HepG2 (cell line): ENCODE data around the gene FOXD3. TPM values are rescaled to one million over a fixed set of nuclear protein-coding genes. Genes with fewer than 3 reads are reported as not detected.

Source experiments
- ATAC-seq: fragments of 200-7000 bp; cut with Tn5 transposase; 3 replicates; pipeline ENCODE4 v1.9.1; 2020; ENCODE audit warnings: mild to moderate bottlenecking, moderate library complexity
- Bru-seq: library from RNA; stranded (reverse); fragments of 400-500 nt; gene quantifications from one replicate; lab custom pipeline; 2021; lab: Mats Ljungman, UMichigan
- BruChase-seq, 2 experiments: library from RNA; stranded (reverse); fragments of 400-500 nt; gene quantifications; one replicate each; lab custom pipeline; 2021; lab: Mats Ljungman, UMichigan
- BruUV-seq: library from RNA; stranded (reverse); fragments of 400-500 nt; replicated peaks from 2 replicates; lab custom pipeline; 2021; lab: Mats Ljungman, UMichigan
- CTCF ChIA-PET: fragments of 300-600 bp; formaldehyde crosslinking; extraction: SDS; loops from one replicate; lab custom pipeline; 2021; ENCODE audit warnings: low total read pairs, inconsistent platforms, low intra/inter-chr PET ratio; lab: Yijun Ruan, JAX
- POLR2A ChIA-PET: fragments of 350-600 bp; sonication (Branson Sonifier 250); formaldehyde crosslinking; loops from one replicate; lab custom pipeline; 2020; ENCODE audit warnings: antibody characterized with exemption, inconsistent platforms; lab: Yijun Ruan, JAX
- DNase-seq: peaks from one replicate; pipeline ENCODE4 v3.0.0-alpha.2; 2015; ENCODE audit warnings: low spot score
- FAIRE-seq: peaks from 3 replicates; lab custom pipeline; 2011; peaks lifted over from hg19 to GRCh38; lab: Jason Lieb, UNC
- H2AFZ ChIP-seq: one replicate; pipeline ENCODE4 v1.6.1; 2011; ENCODE audit warnings: low read length, inconsistent platforms
- H3K27ac ChIP-seq: fragments of 300-600 bp; 3 replicates; pipeline ENCODE4 v1.8.0; 2011; ENCODE audit warnings: mixed run types, mild to moderate bottlenecking, mixed read lengths, low read length, inconsistent platforms; ENCODE audit not compliant: insufficient read depth; ENCODE audit errors: extremely low read length
- H3K27me3 ChIP-seq, 2 experiments: fragments of 200-600 bp in 1 of 2; 2 replicates in 1 of 2; 3 replicates in 1 of 2; pipeline versions ENCODE4 v1.6.0 to v1.8.0; 2011; ENCODE audit warnings: low read length in 2 of 2, mild to moderate bottlenecking in 2 of 2, moderate library complexity in 2 of 2, inconsistent platforms in 1 of 2; ENCODE audit not compliant: insufficient read depth in 2 of 2, control insufficient read depth in 1 of 2
- H3K36me3 ChIP-seq, 2 experiments: fragments of 200-600 bp in 1 of 2; replicated peaks in 1 of 2; 2 replicates in 1 of 2; 3 replicates in 1 of 2; pipeline versions ENCODE4 v1.5.1 to v1.8.0; 2011; ENCODE audit warnings: low read length in 2 of 2, inconsistent platforms in 1 of 2; ENCODE audit not compliant: insufficient read depth in 2 of 2, control insufficient read depth in 1 of 2
- H3K4me1 ChIP-seq: 2 replicates; pipeline ENCODE4 v1.5.1; 2012; ENCODE audit warnings: low read length, inconsistent platforms; ENCODE audit not compliant: insufficient read depth
- H3K4me2 ChIP-seq: 2 replicates; pipeline ENCODE4 v1.6.0; 2011; ENCODE audit warnings: low read depth, low read length, inconsistent platforms
- H3K4me3 ChIP-seq, 3 experiments: fragments of 200-600 bp in 1 of 3; sonication (generic), shearing (Covaris generic) in 1 of 3; replicated peaks in 1 of 3; 2 replicates each; pipeline ENCODE4 v1.5.1; 2011 to 2016; ENCODE audit warnings: low read length in 3 of 3, inconsistent platforms in 2 of 3, low read depth in 2 of 3, mild to moderate bottlenecking in 2 of 3, control low read depth in 1 of 3, mixed read lengths in 1 of 3; ENCODE audit not compliant: insufficient read depth in 1 of 3
- H3K79me2 ChIP-seq: one replicate; pipeline ENCODE4 v1.6.1; 2011; ENCODE audit warnings: low read length, inconsistent platforms; ENCODE audit not compliant: insufficient read depth
- H3K9ac ChIP-seq: 2 replicates; pipeline ENCODE4 v1.6.0; 2011; ENCODE audit warnings: mild to moderate bottlenecking, low read depth, low read length, inconsistent platforms; ENCODE audit not compliant: insufficient read depth
- H3K9me3 ChIP-seq: 2 replicates; pipeline ENCODE4 v1.5.1; 2012; ENCODE audit warnings: mild to moderate bottlenecking, low read length
- H4K20me1 ChIP-seq: 2 replicates; pipeline ENCODE4 v1.6.0; 2011; ENCODE audit warnings: inconsistent platforms, mild to moderate bottlenecking, low read length, moderate library complexity; ENCODE audit not compliant: insufficient read depth
- HNRNPK ChIP-seq: fragments of 200-400 bp; formaldehyde crosslinking; IDR thresholded peaks from 2 replicates; pipeline ENCODE4 v1.6.1; 2018; ENCODE audit warnings: low read length, low read depth, moderate library complexity, mild to moderate bottlenecking; ENCODE audit not compliant: poor library complexity, severe bottlenecking
- HNRNPLL ChIP-seq: fragments of 200-400 bp; formaldehyde crosslinking; IDR thresholded peaks from 2 replicates; pipeline ENCODE4 v1.6.1; 2017; ENCODE audit warnings: mild to moderate bottlenecking, low read depth, low read length; ENCODE audit not compliant: poor library complexity, severe bottlenecking
- RERE ChIP-seq: IDR thresholded peaks from 2 replicates; pipeline ENCODE4 v1.6.1; 2016; ENCODE audit warnings: low read depth, missing genetic modification reagents, missing compliant biosample characterization
- USF2 ChIP-seq, 2 experiments: sonication (generic) in 1 of 2; formaldehyde crosslinking in 1 of 2; IDR thresholded peaks; 2 replicates each; pipeline versions ENCODE4 v1.5.1 to v1.6.1; 2011 to 2020; ENCODE audit warnings: borderline replicate concordance in 1 of 2, low read depth in 1 of 2, low read length in 1 of 2, mild to moderate bottlenecking in 1 of 2, missing genetic modification reagents in 1 of 2, moderate library complexity in 1 of 2
- ZFP36L1 ChIP-seq: sonication (generic); formaldehyde crosslinking; IDR thresholded peaks from 2 replicates; pipeline ENCODE4 v1.8.0; 2022; ENCODE audit warnings: mild to moderate bottlenecking, missing genetic modification reagents, moderate library complexity
- ZNF33B ChIP-seq: sonication (generic); formaldehyde crosslinking; IDR thresholded peaks from 2 replicates; pipeline ENCODE4 v1.5.1; 2020; ENCODE audit warnings: mild to moderate bottlenecking, missing genetic modification reagents
- ZNF430 ChIP-seq: sonication (generic); formaldehyde crosslinking; IDR thresholded peaks from 2 replicates; pipeline ENCODE4 v1.9.0; 2021; ENCODE audit warnings: mild to moderate bottlenecking, missing genetic modification reagents
- ZNF441 ChIP-seq: sonication (generic); formaldehyde crosslinking; IDR thresholded peaks from 2 replicates; pipeline ENCODE4 v1.7.0; 2021; ENCODE audit warnings: missing genetic modification reagents, borderline replicate concordance
- WGBS: methylation state at CpG from one replicate; pipeline ENCODE4 v1.1.6; 2017; ENCODE audit warnings: low lambda C conversion rate; 5-methylcytosine and 5-hydroxymethylcytosine counted together
- in situ Hi-C: cut with HindIII; loops from 2 replicates; pipeline ENCODE4 v1.10.0; 2017; ENCODE audit warnings: low pct_unique_long_range_greater_than_20kb; ENCODE audit not compliant: extremely low pct_ligation_motif_present
- intact Hi-C: fragments of 100-400 bp; cut with micrococcal nuclease; formaldehyde crosslinking; loops from one replicate; pipeline ENCODE4 v1.10.0; 2022; ENCODE audit not compliant: unreplicated experiment
- long read RNA-seq, 2 experiments: library from RNA in 1 of 2; library from polyadenylated mRNA in 1 of 2; stranded (forward) in 1 of 2; unstranded in 1 of 2; transcript quantifications; one replicate each; pipeline ENCODE4 v2.0.0, GENCODE V29; 2019 to 2022
- polyA minus RNA-seq, 3 experiments: library from RNA; depleted of rRNA, polyadenylated mRNA; stranded (reverse); fragments of >200 nt; gene quantifications; 2 replicates each; pipeline ENCODE4 v1.2.3, GENCODE V29; 2011; ENCODE audit warnings: low replicate concordance in 1 of 3
- polyA plus RNA-seq, 8 experiments: library from polyadenylated mRNA; depleted of rRNA in 3 of 8; stranded (reverse) in 7 of 8; unstranded in 1 of 8; fragments of >200 nt; fragmentation: Illumina TruSeq in 4 of 8; extraction: Trizol in 4 of 8; gene quantifications; 2 replicates each; pipeline versions ENCODE4 v1.2.1 to v1.2.3, GENCODE V29; 2011 to 2016; ENCODE audit warnings: low read depth in 4 of 8, missing spikeins in 1 of 8, mixed read lengths in 1 of 8; ENCODE audit not compliant: insufficient read depth in 1 of 8
- total RNA-seq, 5 experiments: library from RNA; depleted of rRNA; stranded (reverse); fragments of >200 nt; fragmentation: Illumina TruSeq; extraction: Trizol; gene quantifications; 2 replicates each; pipeline ENCODE4 v1.2.3, GENCODE V29; 2016; ENCODE audit warnings: low read depth in 1 of 5
- TF ChIP-seq, protein P1 (sequence below): sonication (generic); formaldehyde crosslinking; IDR thresholded peaks from 2 replicates; pipeline ENCODE4 v1.4.0; 2020; ENCODE audit warnings: missing genetic modification reagents

FOXD3 gene
- total RNA-seq (2016; rRNA removed; fragmentation: Illumina TruSeq; extraction: Trizol): not detected in 2 replicates
- not detected in 2 replicates for total RNA-seq (2016; cell fraction: cytosol; rRNA removed; fragmentation: Illumina TruSeq; extraction: Trizol; ENCODE audit: low read depth)
- total RNA-seq (2016; cell fraction: insoluble cytoplasmic fraction; rRNA removed; fragmentation: Illumina TruSeq; extraction: Trizol): not detected in 2 replicates
- total RNA-seq (2016; cell fraction: membrane; rRNA removed; fragmentation: Illumina TruSeq; extraction: Trizol): not detected in 2 replicates
- total RNA-seq (2016; cell fraction: nucleus; rRNA removed; fragmentation: Illumina TruSeq; extraction: Trizol): not detected in 2 replicates
- polyA plus RNA-seq (2011; rRNA removed): not detected in 2 replicates
- polyA plus RNA-seq (2011; cell fraction: cytosol; rRNA removed): not detected in 2 replicates
- not detected in 2 replicates for polyA plus RNA-seq (2011; cell fraction: nucleus; rRNA removed)
- not detected in 2 replicates for polyA plus RNA-seq (2012)
- not detected in 2 replicates for polyA plus RNA-seq (2016; cell fraction: cytosol; fragmentation: Illumina TruSeq; extraction: Trizol; ENCODE audit: low read depth)
- not detected in 2 replicates for polyA plus RNA-seq (2016; cell fraction: insoluble cytoplasmic fraction; fragmentation: Illumina TruSeq; extraction: Trizol; ENCODE audit: low read depth)
- polyA plus RNA-seq (2016; cell fraction: membrane; fragmentation: Illumina TruSeq; extraction: Trizol; ENCODE audit: low read depth): not detected in 2 replicates
- polyA plus RNA-seq (2016; cell fraction: nucleus; fragmentation: Illumina TruSeq; extraction: Trizol; ENCODE audit: insufficient read depth, low read depth): not detected in 2 replicates
- not detected in 2 replicates for polyA minus RNA-seq (2011; rRNA and poly(A)+ RNA removed; ENCODE audit: low replicate concordance)
- polyA minus RNA-seq (2011; cell fraction: cytosol; rRNA and poly(A)+ RNA removed): not detected in 2 replicates
- not detected in 2 replicates for polyA minus RNA-seq (2011; cell fraction: nucleus; rRNA and poly(A)+ RNA removed)
- not detected for Bru-seq, nascent RNA
- BruChase-seq, experiment 1, labeled RNA remaining after a 6-hour chase: not detected
- not detected for BruChase-seq, experiment 2, labeled RNA remaining after a 2-hour chase
- long read RNA-seq, experiment 1: 0 reads
- long read RNA-seq, experiment 2: 0 reads

DNA sequence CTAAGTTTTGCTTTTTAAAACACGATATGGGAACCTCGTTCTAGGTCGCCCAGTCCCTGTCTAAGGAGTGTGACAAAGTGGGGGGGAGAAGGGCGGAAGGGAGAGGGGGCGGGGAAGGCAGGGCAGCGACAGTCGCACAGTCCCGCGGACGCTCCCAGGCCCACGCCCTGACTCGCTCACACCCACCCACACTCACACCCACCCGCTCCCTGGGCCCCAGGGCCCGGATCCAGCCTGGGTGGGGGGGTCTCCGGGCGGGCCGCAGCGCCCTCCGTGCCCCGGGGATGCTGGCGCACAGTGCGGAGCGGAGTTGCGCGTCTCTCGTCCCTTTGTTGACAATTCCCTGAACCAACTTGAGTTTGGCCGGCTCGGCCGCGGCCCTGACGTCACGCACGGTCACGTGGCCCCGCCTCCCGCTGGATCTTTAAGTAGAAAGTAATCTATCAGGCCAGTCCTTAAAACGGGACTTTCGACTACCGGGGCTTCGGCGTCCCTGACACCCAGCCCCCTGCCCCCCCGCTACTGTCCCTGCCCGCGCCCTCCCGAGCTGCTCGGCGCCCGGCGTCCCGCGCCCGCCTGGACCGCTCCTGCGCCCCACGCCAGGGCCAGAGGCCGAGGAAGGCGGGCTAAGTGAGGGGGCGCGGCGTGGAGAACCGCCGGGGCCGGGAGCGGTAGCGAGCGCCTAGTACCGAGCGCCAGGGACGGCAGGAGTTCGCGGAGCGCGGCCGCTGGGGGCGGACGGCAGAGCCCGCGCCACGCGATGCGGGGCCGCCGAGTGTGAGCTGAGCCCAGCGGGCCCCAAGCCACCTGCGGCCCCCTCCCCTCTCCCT, at the start of gene FOXD3:
Gene FOXD3 (plus strand): TSS at position 454 of the 830 bp plus-strand sequence. CDS start 492 bp downstream, outside the sequence.
- H3K4me3 ChIP-seq: peak within 1 kb of the TSS in 2 of 3 experiments; percentile 57 to 59; a peak in 3 of 6 replicates
- peaks cover 12 to 63% of the 10 kb centered on the region in 2 experiments for H3K27me3 ChIP-seq
- no peak for FAIRE-seq
- no peaks in the 10 kb centered on the region for H3K79me2 ChIP-seq
- H4K20me1 ChIP-seq: no peaks in the 10 kb centered on the region
- H3K9ac ChIP-seq: no peak within 1 kb of the TSS
- H3K4me2 ChIP-seq: peak within 1 kb of the TSS; percentile 69
- no peak within 1 kb of the TSS for H2AFZ ChIP-seq
- ChIA-PET POLR2A (no interaction called here), CTCF (no interaction called here)
- H3K36me3 ChIP-seq: no peaks in the 10 kb centered on the region
- no peak within 1 kb of the TSS for H3K27ac ChIP-seq
- intact Hi-C loops: no loop called here
- no peaks in the 10 kb centered on the region for H3K9me3 ChIP-seq
- peaks cover 23% of the 10 kb centered on the region for H3K4me1 ChIP-seq
- 73% methylated on average over 55 of the region's 85 CpGs for WGBS
- in situ Hi-C loops: no loop called here
- peak; percentile 36 for ATAC-seq
- DNase-seq: no peak
- BruUV-seq: no TSS peak
- TF ChIP-seq RERE (CRISPR knock-in tag) (no peak), ZNF33B (CRISPR knock-in tag) (no peak), ZNF430 (CRISPR knock-in tag) (no peak), HNRNPK (peak; percentile 78), HNRNPLL (peak; percentile 93), ZFP36L1 (CRISPR knock-in tag) (no peak), USF2 (IDR thresholded peaks at IDR 0.05; ENCODE audit: low read depth, low read length) (peak; percentile 65), USF2 (CRISPR knock-in tag; IDR thresholded peaks at IDR 0.05; ENCODE audit: borderline replicate concordance) (peak; percentile 31; the same call in 1 of the 2 replicates), ZNF441 (CRISPR knock-in tag) (0 out of 2 replicates have a peak, but pooled peaks have one; percentile 20)
- TF ChIP-seq, protein P1, sequence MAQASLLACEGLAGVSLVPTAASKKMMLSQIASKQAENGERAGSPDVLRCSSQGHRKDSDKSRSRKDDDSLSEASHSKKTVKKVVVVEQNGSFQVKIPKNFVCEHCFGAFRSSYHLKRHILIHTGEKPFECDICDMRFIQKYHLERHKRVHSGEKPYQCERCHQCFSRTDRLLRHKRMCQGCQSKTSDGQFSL (CRISPR knock-in tag): peak; percentile 70; the same call in 1 of the 2 replicates
